GM19324 (cell line): ENCODE measurements around the gene TENM4.
"Not testable (repeated sequence)": the region's sequence is repeated elsewhere in the genome, so short reads cannot be mapped to it uniquely, and the experiment has no call there.

Source experiments
- ATAC-seq: cut with Tn5 transposase; IDR thresholded peaks from one replicate; pipeline ENCODE4 v1.9.1; 2021; ENCODE audit warnings: mild to moderate bottlenecking, moderate library complexity; ENCODE audit not compliant: unreplicated experiment, low FRiP score

TENM4 gene

DNA sequence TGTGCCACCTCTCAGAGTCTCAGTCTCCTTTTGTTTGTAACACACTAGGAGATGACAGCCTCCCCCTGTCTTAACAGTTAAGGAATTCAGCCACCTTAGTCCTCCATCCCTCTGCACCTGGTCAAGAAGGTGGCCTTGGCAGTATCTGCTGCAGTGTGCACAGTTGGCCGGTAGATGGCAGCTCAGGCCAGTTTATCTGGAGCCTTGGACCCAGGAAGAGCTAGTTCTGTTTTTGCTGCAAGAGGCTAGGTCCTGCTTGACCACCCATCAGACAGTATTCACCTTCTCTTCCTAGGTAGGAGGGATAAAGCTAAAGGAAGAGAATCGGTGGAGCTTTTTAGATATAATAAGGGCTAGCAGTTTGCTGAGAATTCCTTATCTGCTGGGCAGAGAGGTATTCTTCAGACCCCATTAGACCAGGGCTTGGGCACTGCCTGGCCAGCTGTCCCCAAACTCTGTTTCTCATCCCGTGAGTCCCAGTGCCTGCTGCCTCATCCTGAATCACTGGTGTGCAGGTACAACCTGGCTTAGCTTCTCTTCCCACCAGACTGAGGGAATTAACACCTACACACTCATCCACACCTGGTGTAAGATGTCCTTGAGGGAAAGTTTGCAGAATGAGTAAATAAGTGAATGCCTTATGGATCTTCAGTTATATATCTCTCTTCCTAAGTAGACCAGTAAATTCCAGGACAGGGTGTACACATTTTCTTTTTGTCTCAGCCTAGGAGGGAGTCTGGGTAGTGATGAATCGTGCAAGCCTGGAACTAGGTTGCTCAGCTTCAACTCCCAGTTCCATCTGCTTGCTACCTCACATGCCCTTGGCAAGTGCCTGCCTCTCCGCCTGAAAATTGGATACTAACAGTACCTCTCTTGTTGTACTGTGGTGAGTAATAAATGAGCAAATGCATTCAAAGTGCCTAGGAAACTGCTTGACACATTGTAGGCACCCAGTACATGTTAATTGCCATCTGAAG lies 795.3 kb downstream of the TENM4 start:
- peak; percentile 73 for ATAC-seq

DNA sequence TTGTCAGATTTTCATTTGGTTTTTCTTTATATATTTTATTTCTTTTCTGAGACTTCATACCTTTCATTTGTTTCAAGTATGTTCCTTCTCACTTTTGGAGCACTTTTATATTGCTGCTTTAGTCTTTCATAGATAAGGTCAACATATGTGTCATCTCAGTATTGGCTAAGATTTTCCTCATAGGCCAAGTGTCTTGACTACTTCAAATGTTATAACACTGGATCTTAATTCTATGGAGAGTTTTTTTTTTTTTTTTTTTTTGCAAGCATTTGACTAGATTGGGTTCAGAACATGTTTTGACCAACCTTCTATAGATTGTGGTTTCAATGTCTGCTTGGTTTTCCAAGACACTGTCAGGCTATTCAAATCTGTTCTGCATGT lies 797.2 kb downstream of the TENM4 start:
- no peak for ATAC-seq

DNA sequence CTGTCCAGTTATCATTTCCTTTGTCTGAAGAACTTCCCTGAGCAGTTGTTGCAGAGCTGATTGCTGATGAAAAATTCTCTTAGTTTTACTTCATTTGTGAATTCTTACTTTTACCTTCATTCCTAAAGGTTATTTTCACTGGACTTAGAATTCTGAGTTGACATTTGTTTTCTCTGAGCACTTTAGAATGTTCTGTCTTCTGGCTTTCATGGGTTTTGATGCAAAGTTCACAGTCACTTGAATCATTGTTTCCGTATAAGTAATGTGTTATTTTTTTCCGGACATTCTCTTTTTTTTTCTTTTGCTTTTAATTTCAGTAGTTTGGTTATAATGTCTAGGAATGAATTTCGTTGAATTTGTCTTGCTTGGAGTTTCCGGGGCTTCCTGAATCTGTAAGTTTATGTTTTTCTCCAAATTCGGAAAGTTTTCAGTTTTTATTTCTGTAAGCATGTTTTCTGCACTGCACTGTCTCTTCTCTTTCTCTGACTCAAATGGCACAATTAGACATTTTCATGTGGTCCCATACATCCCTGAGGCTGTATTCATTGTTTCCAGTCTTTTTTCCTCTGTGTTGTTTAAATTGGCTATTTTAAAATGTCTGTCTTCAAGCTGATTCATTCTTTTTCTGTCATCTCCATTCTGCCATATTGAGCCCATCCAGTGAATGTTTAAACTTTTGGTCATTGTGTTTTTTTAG lies 797.7 kb downstream of the TENM4 start:
- ATAC-seq: no peak

DNA sequence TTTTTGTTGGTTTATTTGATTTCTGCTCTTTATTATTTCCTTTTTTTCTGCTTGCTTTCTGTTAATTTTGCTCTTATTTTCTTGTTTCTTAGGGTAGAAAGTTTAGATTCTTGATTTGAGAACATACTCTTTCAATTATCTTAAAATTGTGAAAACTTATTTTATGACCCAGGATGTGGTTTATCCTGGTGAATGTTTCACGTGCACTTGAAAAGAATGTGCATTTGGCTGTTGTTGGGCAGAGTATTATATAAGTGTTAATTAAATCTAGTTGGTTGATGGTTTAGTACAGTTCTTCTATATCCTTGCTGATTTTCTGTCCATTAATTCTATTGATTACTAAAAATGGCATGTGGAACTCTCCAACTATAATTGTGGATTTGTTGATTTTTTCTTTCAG lies 799.3 kb downstream of the TENM4 start:
- ATAC-seq: no peak

DNA sequence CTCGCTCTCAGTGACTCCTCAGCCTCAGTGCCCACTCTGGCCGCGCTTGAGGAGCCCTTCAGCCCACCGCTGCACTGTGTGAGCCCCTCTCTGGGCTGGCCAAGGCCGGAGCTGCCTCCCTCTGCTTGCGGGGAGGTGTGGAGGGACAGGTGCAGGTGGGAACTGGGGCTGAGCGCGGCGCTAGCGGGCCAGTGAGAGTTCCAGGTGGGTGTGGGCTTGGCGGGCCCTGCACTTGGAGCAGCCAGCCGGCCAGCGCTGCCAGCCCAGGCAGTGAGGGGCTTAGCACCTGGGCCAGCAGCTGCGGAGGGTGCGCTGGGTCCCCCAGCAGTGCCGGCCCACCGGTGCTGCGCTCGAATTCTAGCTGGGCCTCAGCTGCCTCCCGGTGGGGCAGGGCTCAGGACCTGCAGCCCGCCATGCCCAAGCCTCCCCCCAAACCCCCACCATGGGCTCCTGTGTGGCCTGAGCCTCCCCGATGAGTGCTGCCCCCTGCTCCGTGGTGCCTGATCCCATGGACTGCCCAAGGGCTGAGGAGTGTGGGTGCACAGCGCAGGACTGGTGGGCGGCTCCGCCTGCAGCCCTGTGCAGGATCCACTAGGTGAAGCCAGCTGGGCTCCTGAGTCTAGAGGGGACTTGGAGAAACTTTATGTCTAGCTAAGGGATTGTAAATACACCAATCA lies 802.0 kb downstream of the TENM4 start:
- ATAC-seq: no peak

DNA sequence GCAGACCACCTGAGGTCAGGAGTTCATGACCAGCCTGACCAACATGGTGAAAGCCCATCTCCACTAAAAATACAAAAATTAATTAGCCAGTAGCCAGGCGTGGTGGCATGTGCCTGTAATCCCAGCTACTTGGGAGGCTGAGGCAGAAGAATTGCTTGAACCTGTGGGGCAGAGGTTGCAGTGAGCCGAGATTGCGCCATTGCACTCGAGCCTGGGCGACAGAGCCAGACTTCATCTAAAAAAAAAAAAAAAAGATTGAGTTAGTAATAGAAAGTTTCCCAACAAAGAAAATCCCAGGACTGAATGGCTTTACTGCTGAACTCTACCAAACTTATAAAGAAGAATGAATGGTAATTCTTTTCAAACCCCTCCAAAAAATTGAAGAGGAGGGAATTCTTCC lies 803.3 kb downstream of the TENM4 start:
- ATAC-seq: not testable (repeated sequence)

DNA sequence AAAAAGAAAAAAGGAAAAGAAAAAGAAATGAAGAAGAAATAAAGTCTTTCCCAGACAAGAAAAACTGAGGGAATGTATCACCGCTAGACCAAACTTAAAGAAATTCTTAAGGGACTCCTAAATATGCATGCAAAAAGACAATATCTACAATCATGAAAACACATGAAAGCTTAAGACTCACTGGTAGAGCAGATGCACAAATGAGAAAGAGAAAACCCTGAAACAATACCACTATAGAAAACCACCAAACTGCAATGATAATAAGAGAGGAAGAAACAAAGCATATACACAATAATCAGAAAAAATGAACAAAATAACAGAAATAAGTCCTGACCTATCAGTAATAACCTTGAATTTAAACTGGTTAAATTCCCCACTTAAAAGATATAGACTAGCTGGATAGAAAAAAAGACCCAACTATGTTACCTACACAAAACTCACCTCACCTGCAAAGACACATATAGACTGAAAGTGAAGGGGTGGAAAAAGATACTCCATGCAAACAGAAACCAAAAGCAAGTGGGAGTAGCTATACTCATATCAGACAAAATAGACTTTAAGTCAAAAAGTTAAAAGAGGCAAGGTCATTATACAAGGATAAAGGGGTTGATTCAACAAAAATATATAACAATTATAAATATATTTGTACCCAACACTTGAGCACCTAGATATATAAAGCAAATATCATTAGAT lies 804.9 kb downstream of the TENM4 start:
- peak; percentile 54 for ATAC-seq

DNA sequence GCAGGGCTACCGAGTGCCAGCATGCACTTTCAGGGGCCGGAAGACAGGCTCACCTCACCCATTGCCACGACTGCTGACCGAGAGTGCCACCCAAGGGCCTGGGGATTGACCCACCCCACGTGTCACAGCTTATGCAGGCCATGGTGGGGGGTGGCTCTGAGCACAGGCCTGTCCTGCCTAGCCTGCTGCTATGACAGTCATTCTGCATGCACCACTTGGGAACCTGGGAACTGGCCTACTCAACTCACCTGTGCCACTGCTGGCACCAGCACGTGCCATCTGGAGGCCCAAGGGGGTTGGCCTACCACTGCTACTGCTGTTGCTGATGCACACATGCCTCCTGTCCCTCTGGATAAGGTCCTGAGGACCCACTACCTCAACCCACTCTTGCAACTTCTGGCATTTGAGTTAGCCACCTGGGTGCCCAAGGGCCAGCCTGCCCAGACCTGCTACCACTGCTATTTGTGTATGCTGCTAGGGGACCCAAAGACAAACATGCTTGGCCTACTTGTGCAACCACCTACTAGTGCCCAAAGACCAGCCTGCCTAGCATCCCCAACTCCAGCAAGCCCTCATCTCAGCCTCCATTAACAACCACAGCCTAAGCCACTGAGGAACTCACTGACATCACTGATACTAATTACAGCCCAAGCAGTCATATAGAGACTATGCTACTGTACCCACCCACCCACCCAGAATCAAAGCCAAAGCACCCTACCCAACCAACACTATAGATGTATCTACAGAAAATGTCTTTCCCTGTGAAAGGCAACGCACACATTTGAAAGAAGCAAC lies 807.1 kb downstream of the TENM4 start:
- no peak for ATAC-seq

DNA sequence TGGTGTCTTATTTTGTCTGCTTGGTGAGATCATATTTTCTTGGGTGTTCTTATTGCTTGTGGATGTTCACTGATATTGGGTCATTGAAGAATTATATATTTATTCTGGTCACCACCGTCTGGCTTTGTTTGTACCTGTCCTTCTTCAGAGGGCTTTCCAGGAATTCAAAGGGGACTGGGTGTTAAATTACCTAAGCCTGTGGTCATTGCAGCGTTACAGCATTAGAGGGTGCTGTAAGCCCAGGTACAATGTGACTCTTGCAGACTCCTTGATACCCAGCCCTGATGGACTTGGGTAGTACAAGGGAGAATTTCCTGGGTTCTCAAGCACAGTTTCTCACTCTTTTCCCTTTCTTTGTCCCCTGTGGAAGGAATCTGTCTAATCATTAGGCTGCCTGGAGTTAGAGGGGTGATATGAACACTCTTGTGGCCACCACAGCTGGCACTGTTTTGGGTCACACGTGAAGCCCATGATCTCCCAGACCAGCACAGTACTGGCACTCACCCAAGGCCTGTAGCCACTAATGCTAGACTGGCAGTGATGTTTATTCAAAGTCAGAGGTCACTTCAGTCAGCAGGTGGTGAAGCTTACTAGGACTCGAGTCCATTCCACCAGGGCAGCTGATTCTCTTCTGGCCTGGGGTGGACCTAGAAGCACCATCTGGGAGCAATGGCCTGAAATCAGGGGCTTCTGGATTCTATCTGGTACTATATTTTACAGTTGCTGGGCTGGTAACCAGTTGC lies 810.1 kb downstream of the TENM4 start:
- ATAC-seq: no peak

DNA sequence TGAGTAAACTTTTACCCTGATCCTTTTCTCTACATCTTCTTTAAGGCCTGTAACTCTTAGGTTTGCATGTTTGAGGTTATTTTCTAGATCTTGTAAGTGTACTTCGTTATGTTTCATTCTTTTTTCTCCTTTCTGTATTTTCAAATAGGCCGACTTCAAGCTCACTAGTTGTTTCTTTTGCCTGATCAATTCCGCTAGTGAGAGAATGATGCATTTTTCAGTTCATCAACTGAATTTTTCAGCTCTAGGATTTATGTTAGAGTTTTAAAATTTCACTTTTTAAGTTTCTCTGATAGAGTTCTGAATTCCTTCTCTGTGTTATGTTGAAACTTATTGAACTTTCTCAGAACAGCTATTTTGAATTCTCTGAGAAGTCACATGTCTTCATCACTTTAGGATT lies 810.7 kb downstream of the TENM4 start:
- no peak for ATAC-seq

DNA sequence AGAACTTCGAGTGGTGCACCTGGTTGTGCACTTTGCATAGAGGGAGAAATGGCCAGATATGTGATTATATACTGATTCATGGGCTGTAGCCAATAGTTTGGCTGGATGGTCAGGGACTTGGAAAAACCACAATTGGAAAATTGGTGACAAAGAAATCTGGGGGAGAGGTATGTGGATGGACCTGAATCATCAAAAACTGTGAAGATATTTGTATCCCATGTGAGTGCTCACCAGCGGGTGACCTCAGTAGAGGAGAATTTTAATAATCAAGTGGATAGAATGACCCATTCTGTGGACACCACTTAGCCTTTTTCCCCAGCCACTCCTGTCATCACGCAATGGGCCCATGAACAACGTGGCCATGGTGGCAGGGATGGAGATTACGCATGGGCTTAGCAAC lies 818.2 kb downstream of the TENM4 start:
- no peak for ATAC-seq

DNA sequence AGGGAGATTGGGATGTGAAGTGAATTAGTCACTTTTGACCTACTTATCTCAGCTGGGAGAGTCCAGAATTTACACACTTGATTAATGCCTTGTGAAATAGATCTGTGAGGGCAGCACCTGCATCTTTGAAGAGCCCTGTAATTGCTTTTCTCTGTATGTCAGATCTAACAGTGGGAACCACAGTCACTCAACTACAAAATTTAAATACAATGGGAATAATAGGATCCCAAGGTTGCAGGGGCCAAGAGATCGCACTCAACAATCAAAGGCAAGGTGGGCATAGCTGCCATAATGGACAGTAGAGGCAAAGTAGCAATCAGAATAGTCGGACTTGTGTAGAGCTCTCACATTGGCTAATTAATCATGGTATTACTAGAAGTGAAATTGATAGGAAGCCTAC lies 820.7 kb downstream of the TENM4 start:
- ATAC-seq: no peak

DNA sequence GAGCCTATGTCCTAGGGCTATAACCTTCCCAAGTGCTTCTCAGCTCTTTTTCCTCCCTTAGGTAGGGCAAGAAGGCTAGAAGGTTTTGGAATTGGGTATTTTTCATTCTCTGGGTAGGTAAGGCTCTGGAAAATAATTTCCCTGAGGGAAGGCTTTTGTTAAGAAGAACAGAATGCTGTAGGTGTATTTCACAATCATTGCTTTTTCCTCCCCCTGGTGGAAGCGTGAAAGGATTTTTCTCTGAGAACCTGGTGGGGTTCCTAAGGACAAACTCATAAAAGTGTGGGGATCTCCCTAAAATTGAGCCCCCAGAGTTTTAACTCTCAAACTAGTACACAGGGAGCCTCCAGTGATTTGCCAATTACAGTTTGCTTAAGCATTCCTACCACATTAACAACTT lies 825.1 kb downstream of the TENM4 start:
- no peak for ATAC-seq

DNA sequence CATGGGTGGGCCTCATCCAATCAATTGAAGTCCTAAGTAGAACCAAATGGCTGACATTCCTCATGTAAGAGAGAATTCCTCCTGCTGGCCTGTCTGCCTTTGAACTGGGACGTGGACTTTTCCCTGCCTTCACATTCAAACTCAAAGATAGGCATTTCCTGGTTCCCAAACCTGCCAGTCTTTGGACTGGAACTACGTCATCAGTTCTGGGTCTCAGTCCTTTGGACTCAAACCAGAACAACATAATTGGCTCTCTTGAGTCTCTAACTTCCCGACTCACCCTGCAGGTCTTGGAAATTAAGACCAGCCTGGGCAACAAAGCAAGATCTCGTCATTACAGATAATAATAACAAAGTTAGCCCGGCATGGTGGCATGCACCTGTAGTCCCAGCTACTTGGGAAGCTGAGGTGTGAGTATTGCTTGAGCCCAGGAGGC lies 827.4 kb downstream of the TENM4 start:
- no peak for ATAC-seq

DNA sequence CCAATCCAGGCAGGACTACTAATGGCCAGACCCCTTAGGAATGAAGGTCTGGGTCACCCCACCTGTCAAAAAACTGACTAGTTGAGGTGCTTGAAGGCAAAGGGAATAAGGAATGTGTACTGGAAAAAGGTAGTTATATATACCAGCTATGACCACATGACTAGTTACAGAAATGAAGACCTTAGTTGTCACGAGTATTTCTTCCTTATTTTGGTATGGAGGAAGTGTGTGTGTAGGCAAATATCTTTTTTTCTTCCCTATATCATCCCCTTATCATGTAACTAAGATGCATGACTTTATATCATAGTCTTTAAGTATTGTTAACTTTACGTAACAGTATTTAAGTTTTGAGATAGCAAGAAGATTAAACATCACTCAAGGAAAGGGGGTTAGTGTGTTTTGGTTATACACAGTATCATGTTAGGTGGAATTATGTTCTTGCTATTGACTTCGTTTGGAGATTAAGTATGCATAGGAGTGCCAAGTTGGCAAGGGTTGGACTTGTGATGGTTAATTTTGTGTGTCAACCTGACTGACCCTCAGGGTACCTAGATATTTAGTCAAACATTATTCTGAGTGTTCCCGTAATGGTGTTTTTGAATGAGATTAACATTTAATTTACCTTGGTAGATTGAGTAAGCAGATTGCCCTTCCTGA lies 828.0 kb downstream of the TENM4 start:
- no peak for ATAC-seq

DNA sequence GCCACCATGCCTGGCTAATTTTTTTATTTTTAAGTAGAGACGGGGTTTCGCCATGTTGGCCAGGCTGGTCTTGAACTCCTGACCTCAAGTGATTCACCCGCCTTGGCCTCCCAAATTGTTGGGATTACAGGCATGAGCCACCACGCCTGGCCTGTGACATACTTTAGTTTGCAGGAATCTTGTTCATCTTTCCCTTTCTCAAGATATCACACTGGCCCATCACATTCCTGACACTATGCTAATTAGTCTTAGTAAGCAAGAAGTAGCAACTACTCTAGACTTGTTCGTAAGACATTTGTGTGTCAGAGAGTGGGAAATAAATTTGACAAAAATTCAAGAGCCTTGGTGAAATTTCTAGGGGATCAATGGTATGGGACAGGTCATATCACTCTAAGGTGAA lies 831.5 kb downstream of the TENM4 start:
- ATAC-seq: not testable (repeated sequence)

DNA sequence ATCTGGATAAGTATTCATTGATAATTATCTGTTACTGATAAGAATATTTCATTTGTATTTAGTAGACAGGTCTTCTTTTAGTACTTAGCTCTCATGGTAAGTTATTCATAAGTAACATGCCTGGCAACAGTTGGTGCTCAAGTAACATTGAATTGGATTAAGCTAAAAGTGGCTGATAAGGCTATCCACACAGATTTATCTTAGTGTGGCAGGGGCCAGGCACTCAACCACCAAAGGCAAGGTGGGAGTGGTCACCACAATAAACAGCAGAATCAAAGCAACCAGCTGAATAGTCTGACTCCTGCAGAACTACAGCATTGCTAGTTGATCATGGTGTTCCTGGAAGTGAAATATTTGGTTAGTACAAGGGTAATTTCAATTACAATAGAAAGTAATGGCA lies 833.1 kb downstream of the TENM4 start:
- ATAC-seq: no peak

DNA sequence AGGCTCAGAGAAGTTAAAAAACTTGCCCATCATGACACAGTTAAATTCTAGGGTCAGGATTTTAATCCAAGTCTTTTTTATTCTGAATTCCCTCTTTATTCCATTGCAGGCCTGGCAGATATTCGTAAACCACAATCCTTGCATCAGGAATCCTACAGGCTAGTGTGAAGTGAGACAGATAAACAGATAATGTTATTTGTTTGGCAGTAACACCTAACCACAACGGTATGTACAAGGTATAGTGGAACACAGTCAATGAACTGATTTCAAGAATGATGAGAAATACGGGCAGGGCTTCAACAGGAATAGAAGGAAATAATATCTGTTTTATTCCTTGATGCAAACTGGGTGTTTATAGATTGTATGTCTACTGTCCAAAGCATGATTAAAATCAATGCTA lies 834.2 kb downstream of the TENM4 start:
- ATAC-seq: no peak

DNA sequence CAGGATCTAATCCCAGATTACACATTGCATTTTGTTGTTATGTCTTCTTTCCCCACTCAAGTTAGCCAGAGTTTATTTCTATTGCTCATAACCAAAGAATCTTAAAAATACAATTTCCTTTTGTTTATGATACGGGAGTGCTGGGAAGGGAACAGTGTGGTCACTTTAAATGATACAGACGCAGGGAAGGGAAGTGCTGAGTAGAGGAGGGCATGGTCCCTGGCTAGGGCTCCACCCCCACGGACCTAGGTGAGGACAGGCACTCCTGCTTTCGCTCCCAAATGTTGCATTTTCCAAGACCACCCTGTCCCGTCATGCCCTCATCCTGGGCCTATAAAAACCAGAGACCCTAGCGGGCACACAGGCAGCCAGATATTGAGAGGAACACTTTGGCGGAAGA lies 835.5 kb downstream of the TENM4 start:
- no peak for ATAC-seq
